HG02642 (cell line): ENCODE data around the gene KDELR3.
A peak's percentile ranks its signal among the peaks of the same experiment; 100 is the strongest.

Experiments used
- ATAC-seq: cut with Tn5 transposase; IDR thresholded peaks from one replicate; pipeline ENCODE4 v1.9.1; 2021; ENCODE audit warnings: mild to moderate bottlenecking; ENCODE audit not compliant: unreplicated experiment, poor library complexity

KDELR3 gene

DNA sequence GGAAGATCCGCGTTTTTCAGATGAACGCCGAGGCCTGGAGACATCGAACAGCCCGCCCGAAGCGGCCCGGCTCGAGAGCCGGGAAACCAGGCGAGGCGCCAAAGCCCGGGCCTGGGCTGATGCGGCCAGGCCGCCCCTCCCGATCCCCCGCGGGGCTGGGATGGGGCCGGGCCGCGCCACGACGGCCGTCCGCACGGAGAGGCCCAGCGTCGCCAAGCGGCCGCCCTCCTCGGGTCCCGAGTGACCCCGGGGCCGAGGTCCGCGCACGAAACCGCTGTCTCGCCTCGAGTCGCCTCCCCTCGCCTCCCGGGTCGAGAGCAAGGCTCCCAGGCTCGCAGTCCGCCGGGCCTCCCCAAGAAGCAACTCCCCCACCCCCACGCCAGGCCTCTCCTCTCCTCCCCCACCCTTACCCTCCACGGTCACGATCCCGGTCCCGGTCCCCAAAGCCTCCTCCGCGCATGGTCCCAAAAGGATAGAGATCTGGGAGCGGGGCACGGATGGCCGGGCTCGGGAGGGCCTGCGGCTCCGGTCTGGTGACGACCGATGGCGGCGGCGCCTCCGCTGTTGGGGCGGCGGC, 37.7 kb downstream of the KDELR3 start:
- peak; percentile 30 for ATAC-seq

DNA sequence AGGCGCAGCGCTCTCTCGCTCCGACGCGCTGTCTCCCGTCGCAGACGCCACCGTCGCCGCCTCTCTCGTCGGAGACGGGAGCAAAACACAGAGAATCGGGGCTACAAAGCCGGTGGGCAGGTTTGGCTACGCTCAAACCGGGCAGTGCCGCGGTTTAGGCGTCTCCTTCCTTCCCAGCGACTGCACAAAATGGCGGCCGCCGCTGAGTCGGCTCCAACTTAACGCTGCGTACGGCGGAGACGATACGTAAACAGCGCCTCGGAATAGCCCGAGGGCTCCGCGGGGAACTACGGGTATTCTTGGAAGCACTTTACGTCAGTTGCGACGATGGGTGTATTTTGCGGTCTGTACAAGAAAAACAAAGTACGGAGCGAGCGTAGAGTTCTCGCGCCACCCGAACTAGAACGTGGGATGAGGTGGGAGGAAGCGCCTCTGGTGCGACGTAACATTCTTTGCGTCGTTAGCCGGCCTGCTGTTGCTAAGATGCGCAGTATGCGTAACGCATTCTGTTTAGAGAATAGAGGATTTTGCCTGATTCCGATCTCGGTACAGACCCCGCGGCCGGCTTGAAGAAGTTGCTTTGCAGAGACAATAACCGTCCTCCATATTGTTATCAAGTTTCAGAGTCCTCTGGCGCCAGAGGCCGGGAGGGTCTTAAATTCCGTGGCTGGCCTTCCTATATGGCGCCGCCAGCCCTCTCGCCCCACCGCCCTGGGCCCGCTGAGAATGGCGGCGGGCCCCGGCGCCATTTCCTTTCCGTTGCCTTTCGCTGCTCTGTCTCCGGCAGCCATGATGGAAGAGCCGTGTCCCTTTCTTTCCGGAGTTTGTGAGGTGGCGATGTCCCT, 38.4 kb downstream of the KDELR3 start, which contains the start of gene DDX17:
Gene DDX17 (minus strand): TSS at position 194 of the 845 bp plus-strand sequence.
- ATAC-seq = peak; percentile 89

GRCh38 chr22:38510416-38510970, 42.6 kb downstream of the KDELR3 start:
- ATAC-seq = no peak

DNA sequence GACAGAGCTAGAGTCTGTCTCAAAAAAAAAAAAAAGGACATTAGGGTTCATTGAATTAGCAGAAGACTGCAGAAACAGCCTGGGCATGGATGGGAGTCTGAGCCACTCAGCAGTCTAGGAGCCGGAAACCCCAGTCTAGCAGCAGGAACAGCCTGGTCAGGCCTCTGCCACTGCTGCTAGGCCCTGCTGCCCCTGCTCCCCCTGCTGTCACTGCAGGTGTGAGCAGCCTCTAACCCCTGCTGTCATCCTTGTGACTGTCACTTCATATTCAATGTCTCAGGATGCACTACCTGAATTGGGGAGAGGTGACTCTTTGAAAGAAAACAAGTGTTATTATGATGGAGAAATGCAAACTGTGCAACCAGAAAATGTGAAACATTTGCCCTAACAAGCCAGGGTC, 45.2 kb downstream of the KDELR3 start:
- no peak for ATAC-seq

GRCh38 chr22:38518620-38519019, 50.7 kb downstream of the KDELR3 start:
- no peak for ATAC-seq

GRCh38 chr22:38519453-38520250, 51.8 kb downstream of the KDELR3 start:
- no peak for ATAC-seq

GRCh38 chr22:38523029-38523428, 55.1 kb downstream of the KDELR3 start:
- ATAC-seq = no peak

DNA sequence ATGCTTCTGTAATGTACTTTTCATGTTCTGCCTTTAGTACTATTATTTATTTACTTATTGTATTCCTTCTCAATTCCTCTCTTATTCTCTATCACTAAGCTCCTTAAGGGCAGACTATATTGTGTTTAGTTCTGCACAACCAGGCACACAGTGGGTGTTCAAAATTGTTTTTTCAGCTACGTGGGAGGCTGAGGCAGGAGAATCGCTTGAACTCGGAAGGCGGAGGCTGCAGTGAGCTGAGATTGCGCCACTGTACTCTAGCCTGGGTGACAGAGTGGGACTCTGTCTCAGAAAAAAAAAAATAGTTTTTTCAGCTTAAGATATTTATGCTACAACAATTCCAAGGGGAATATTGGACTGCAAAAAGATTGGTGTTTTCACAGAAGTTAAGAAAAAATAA, 55.6 kb downstream of the KDELR3 start:
- ATAC-seq = no peak

DNA sequence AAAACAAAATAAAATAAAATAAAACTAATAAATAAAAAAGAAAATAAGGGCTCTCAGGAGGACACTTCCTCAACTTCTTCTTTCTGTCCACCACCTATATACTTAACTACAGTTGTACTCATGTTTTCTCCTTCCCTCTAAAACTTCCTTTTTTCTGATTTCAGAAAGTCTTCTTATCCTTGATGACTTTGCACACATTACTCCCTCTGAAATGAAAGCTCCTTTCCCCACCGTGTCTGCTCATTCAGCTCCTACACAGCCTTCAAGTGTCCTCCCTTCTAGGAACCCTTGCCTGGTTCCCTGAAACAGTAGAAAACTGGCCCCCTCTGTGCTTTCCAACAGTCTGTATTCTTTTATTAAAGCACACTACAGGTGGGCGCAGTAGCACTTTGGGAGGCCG, 56.5 kb downstream of the KDELR3 start:
- no peak for ATAC-seq

- ATAC-seq = no peak
These were observed 63.5 kb downstream of the KDELR3 start for GRCh38 chr22:38531251-38531938.
